ENCODE results near the gene PRUNE2.

The PRUNE2 gene

DNA sequence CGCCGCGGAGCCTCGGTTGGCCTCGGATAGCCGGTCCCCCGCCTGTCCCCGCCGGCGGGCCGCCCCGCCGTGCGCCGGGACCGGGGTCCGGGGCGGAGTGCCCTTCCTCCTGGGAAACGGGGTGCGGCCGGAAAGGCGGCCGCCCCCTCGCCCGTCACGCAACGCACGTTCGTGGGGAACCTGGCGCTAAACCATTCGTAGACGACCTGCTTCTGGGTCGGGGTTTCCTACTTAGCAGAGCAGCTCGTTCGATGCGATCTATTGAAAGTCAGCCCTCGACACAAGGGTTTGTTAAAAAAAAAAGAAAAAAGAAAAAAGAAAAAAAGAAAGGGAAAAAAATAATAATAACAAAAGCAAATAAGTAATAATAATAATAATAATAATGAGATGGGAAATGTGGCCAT is 334.2 kb downstream of the PRUNE2 start:
- DNase-seq (ENCODE audit: low read depth) = no peak

- DNase-seq (ENCODE audit: low read depth) = no peak
Observed at GRCh38 chr9:76571288-76571687, 334.6 kb downstream of the PRUNE2 start.

DNA sequence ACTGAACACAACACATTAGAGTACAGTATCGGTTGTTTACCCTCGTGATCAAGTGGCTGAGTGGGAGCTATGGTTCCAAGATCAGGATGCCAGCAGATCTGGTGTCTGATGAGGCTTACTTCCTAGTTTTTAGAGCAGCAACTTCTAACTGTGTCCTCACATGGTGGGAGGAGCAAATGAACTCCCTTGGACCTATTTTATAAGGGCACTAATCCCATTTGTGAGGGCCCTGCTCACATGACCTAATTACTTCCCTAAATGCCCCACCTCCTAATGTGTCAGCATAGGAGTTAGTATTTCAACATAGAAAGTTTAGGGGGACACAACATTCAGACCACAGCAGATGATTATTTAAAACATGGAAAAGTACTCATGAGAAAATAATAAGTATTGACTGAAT is 335.1 kb downstream of the PRUNE2 start:
- DNase-seq (ENCODE audit: low read depth) = no peak

GRCh38 chr9:76567086-76567485 is 338.8 kb downstream of the PRUNE2 start:
- DNase-seq (ENCODE audit: low read depth) = no peak

DNA sequence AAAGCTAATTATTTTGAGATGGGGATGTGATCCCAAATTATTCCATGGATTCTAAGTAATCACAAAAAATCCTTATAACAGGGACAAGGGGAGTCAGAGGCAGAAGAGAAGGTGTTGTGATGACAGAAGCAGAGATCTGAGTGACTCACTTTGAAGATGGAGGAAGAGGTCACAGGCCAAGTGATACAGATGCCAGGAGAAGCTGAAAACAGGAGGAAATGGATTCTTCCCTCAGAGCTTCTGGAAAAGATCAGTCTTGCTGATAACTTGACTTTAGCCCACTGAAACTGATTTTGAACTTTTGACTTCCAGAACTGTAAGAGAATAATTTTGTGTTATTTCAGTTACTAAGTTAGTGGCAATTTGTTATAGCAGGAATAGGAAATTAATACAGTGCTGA is 341.6 kb downstream of the PRUNE2 start:
- no peak for DNase-seq (ENCODE audit: low read depth)

GRCh38 chr9:76562511-76562911 is 343.4 kb downstream of the PRUNE2 start:
- no peak for DNase-seq (ENCODE audit: low read depth)

- DNase-seq (ENCODE audit: low read depth) = no peak
Observed at GRCh38 chr9:76561900-76562299, 344.0 kb downstream of the PRUNE2 start.

Measured in CMK (cell line).